HEK293 (cell line): ENCODE results near the gene FHL3.

Experiments
- CTCF ChIA-PET: fragments of 350-600 bp; formaldehyde crosslinking; extraction: SDS; loops from one replicate; lab custom pipeline; 2021; ENCODE audit warnings: antibody characterized with exemption; lab: Yijun Ruan, JAX
- POLR2A ChIA-PET: fragments of 300-600 bp; formaldehyde crosslinking; extraction: SDS; loops from one replicate; lab custom pipeline; 2020; ENCODE audit warnings: antibody characterized with exemption, inconsistent platforms; lab: Yijun Ruan, JAX
- H3K27ac ChIP-seq: fragments of 200-500 bp; sonication (Bioruptor generic); 2 replicates; pipeline ENCODE4 v1.5.1; 2014; ENCODE audit warnings: low read depth, low read length, control low read depth, inconsistent platforms; ENCODE audit errors: extremely low read depth
- H3K36me3 ChIP-seq, 2 experiments: fragments of 200-500 bp in 1 of 2; sonication (Bioruptor generic) in 1 of 2; 1 replicate in 1 of 2; 2 replicates in 1 of 2; pipeline ENCODE4 v1.5.1; 2014 to 2017; ENCODE audit warnings: inconsistent platforms in 2 of 2, low read length in 2 of 2; ENCODE audit not compliant: control insufficient read depth in 2 of 2, insufficient read depth in 1 of 2
- H3K4me1 ChIP-seq: fragments of 200-500 bp; sonication (Bioruptor generic); 2 replicates; pipeline ENCODE4 v1.5.1; 2014; ENCODE audit warnings: mild to moderate bottlenecking, low read length, inconsistent platforms; ENCODE audit not compliant: control insufficient read depth, insufficient read depth
- H3K4me3 ChIP-seq: 2 replicates; pipeline ENCODE4 v1.5.1; 2011; ENCODE audit warnings: low read depth, mild to moderate bottlenecking, control low read depth, low read length, moderate library complexity
- H3K9me3 ChIP-seq: fragments of 200-500 bp; sonication (Bioruptor generic); 2 replicates; pipeline ENCODE4 v1.5.1; 2014; ENCODE audit warnings: low read depth, low read length, inconsistent platforms; ENCODE audit not compliant: control insufficient read depth, insufficient read depth
- CTCF ChIP-seq: fragments of 450-650 bp; formaldehyde crosslinking; IDR thresholded peaks from 2 replicates; pipeline ENCODE4 v1.5.1; 2016; ENCODE audit warnings: missing biosample characterization, missing genetic modification characterization
- KLF9 ChIP-seq: fragments of 450-650 bp; formaldehyde crosslinking; IDR thresholded peaks from 2 replicates; pipeline ENCODE4 v1.5.1; 2016; ENCODE audit warnings: missing biosample characterization, missing genetic modification characterization, low read depth
- SP2 ChIP-seq: fragments of 450-650 bp; formaldehyde crosslinking; IDR thresholded peaks from 2 replicates; pipeline ENCODE4 v1.5.1; 2016; ENCODE audit warnings: missing biosample characterization, missing genetic modification characterization
- SP7 ChIP-seq: fragments of 450-650 bp; formaldehyde crosslinking; IDR thresholded peaks from 2 replicates; pipeline ENCODE4 v1.5.1; 2016; ENCODE audit warnings: missing biosample characterization, missing genetic modification characterization
- ZBTB48 ChIP-seq: fragments of 450-650 bp; formaldehyde crosslinking; IDR thresholded peaks from 2 replicates; pipeline ENCODE4 v1.5.1; 2016; ENCODE audit warnings: missing biosample characterization, missing genetic modification characterization
- ZNF146 ChIP-seq: fragments of 450-650 bp; formaldehyde crosslinking; IDR thresholded peaks from 2 replicates; pipeline ENCODE4 v1.5.1; 2016; ENCODE audit warnings: missing biosample characterization, missing genetic modification characterization
- ZNF184 ChIP-seq: fragments of 450-650 bp; IDR thresholded peaks from 2 replicates; pipeline ENCODE4 v1.5.1; 2018; ENCODE audit warnings: missing biosample characterization, mild to moderate bottlenecking, missing genetic modification characterization
- ZNF335 ChIP-seq: fragments of 450-650 bp; formaldehyde crosslinking; conservative IDR thresholded peaks from 2 replicates; pipeline ENCODE4 v1.5.1; 2016; ENCODE audit warnings: missing biosample characterization, missing genetic modification characterization
- ZNF416 ChIP-seq: fragments of 450-650 bp; formaldehyde crosslinking; IDR thresholded peaks from 2 replicates; pipeline ENCODE4 v1.5.1; 2016; ENCODE audit warnings: missing biosample characterization, missing genetic modification characterization
- ZNF449 ChIP-seq: fragments of 450-650 bp; formaldehyde crosslinking; IDR thresholded peaks from 2 replicates; pipeline ENCODE4 v1.5.1; 2017; ENCODE audit warnings: missing biosample characterization, mild to moderate bottlenecking, missing genetic modification characterization, moderate library complexity
- ZNF664 ChIP-seq: fragments of 450-650 bp; formaldehyde crosslinking; IDR thresholded peaks from 2 replicates; pipeline ENCODE4 v1.5.1; 2016; ENCODE audit warnings: missing biosample characterization, missing genetic modification characterization
- ZNF792 ChIP-seq: fragments of 450-650 bp; formaldehyde crosslinking; IDR thresholded peaks from 2 replicates; pipeline ENCODE4 v1.5.1; 2016; ENCODE audit warnings: missing biosample characterization, missing genetic modification characterization
- ZSCAN30 ChIP-seq: fragments of 450-650 bp; IDR thresholded peaks from 2 replicates; pipeline ENCODE4 v1.5.1; 2018; ENCODE audit warnings: missing biosample characterization, mild to moderate bottlenecking, missing genetic modification characterization, moderate library complexity
- TF ChIP-seq, protein P1 (sequence below): fragments of 450-650 bp; formaldehyde crosslinking; IDR thresholded peaks from 2 replicates; pipeline ENCODE4 v1.5.1; 2017; ENCODE audit warnings: missing biosample characterization, missing genetic modification characterization
- TF ChIP-seq, protein P2 (sequence below): fragments of 450-650 bp; formaldehyde crosslinking; IDR thresholded peaks from 2 replicates; pipeline ENCODE4 v1.5.1; 2016; ENCODE audit warnings: missing biosample characterization, missing genetic modification characterization
- TF ChIP-seq, protein P3 (sequence below): fragments of 450-650 bp; formaldehyde crosslinking; IDR thresholded peaks from 2 replicates; pipeline ENCODE4 v1.5.1; 2016; ENCODE audit warnings: missing biosample characterization, missing genetic modification characterization

The FHL3 gene

GRCh38 chr1:38014171-38014570 lies 8.9 kb upstream of the FHL3 start:
- no peaks in the 10 kb centered on the region for H3K4me1 ChIP-seq
- ChIA-PET POLR2A (interaction anchor here (1.3 to 3.8 kb wide), 3 partner anchors 13 to 25 kb away, joined by 4 to 44 read pairs (median 9); partner anchors contain the start of gene SF3A3), CTCF (interaction anchor here (1.0 to 1.3 kb wide), 3 partner anchors 9 to 24 kb away, joined by 4 to 6 read pairs (median 5); partner anchors contain the start of gene SF3A3)
- no peaks in the 10 kb centered on the region for H3K9me3 ChIP-seq
- peaks cover 11 to 50% of the 10 kb centered on the region in 2 experiments for H3K36me3 ChIP-seq
- TF ChIP-seq CTCF (tag by site-specific recombination) (peak; percentile 15; the same call in 1 of the 2 replicates), ZNF146 (tag by site-specific recombination) (no peak), ZNF416 (tag by site-specific recombination) (no peak)
- TF ChIP-seq, protein P1, sequence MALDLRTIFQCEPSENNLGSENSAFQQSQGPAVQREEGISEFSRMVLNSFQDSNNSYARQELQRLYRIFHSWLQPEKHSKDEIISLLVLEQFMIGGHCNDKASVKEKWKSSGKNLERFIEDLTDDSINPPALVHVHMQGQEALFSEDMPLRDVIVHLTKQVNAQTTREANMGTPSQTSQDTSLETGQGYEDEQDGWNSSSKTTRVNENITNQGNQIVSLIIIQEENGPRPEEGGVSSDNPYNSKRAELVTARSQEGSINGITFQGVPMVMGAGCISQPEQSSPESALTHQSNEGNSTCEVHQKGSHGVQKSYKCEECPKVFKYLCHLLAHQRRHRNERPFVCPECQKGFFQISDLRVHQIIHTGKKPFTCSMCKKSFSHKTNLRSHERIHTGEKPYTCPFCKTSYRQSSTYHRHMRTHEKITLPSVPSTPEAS (tag by site-specific recombination), result no peak
- H3K27ac ChIP-seq, result no peak overlapping the region
- no peak overlapping the region for H3K4me3 ChIP-seq

GRCh38 chr1:38013227-38013622 lies 7.9 kb upstream of the FHL3 start:
- peaks cover 5 to 40% of the 10 kb centered on the region in 2 experiments; a peak in 2 of 3 replicates for H3K36me3 ChIP-seq
- no peaks in the 10 kb centered on the region for H3K9me3 ChIP-seq
- H3K4me3 ChIP-seq, result peak overlapping the region; percentile 86
- H3K4me1 ChIP-seq, result no peaks in the 10 kb centered on the region
- CTCF ChIA-PET, result interaction anchor here (0.6 to 1.3 kb wide), 3 partner anchors 10 to 723 kb away, joined by 4 to 5 read pairs (median 4); no protein-coding TSS in a partner anchor
- TF ChIP-seq, protein P2, sequence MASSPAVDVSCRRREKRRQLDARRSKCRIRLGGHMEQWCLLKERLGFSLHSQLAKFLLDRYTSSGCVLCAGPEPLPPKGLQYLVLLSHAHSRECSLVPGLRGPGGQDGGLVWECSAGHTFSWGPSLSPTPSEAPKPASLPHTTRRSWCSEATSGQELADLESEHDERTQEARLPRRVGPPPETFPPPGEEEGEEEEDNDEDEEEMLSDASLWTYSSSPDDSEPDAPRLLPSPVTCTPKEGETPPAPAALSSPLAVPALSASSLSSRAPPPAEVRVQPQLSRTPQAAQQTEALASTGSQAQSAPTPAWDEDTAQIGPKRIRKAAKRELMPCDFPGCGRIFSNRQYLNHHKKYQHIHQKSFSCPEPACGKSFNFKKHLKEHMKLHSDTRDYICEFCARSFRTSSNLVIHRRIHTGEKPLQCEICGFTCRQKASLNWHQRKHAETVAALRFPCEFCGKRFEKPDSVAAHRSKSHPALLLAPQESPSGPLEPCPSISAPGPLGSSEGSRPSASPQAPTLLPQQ (tag by site-specific recombination), result 0 out of 2 replicates have a peak, but pooled peaks have one; percentile 14
- peak; percentile 29; the same call in 1 of the 2 replicates for TF ChIP-seq ZNF664 (tag by site-specific recombination)
- TF ChIP-seq ZNF184 (tag by site-specific recombination), result 0 out of 2 replicates have a peak, but pooled peaks have one; percentile 23
- 0 out of 2 replicates have a peak, but pooled peaks have one; percentile 7 for TF ChIP-seq ZBTB48 (tag by site-specific recombination)
- TF ChIP-seq, protein P3, sequence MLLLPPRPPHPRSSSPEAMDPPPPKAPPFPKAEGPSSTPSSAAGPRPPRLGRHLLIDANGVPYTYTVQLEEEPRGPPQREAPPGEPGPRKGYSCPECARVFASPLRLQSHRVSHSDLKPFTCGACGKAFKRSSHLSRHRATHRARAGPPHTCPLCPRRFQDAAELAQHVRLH (tag by site-specific recombination), result peak; percentile 20; the same call in 1 of the 2 replicates
- peak; percentile 28 for TF ChIP-seq KLF9 (tag by site-specific recombination)
- TF ChIP-seq ZNF792 (tag by site-specific recombination), result no peak
- peak; percentile 72; the same call in 1 of the 2 replicates for TF ChIP-seq ZNF449
- 0 out of 2 replicates have a peak, but pooled peaks have one; percentile 27 for TF ChIP-seq ZSCAN30
- TF ChIP-seq SP2, result no peak
- TF ChIP-seq ZNF335 (tag by site-specific recombination), result peak; percentile 77
- TF ChIP-seq SP7, result no peak
- TF ChIP-seq, all 188 proteins: peak for 9
- POLR2A ChIA-PET, result interaction anchor here (0.8 to 3.8 kb wide), 5 partner anchors 12 to 81 kb away, joined by 3 to 44 read pairs (median 4); partner anchors contain the start of gene SF3A3
- peak overlapping the region; percentile 89 for H3K27ac ChIP-seq
